Endothelial cell of umbilical vein (primary cell): ENCODE data around the gene POMC. TPM values are rescaled to one million over a fixed set of nuclear protein-coding genes. Genes with fewer than 3 reads are reported as not detected.

Experiments used
- BruUV-seq: library from RNA; stranded (reverse); fragments of 400-500 nt; replicated peaks from 2 replicates; lab custom pipeline; 2021; lab: Mats Ljungman, UMichigan
- CTCF ChIA-PET: fragments of 300-600, 350-600 bp; sonication (Branson Sonifier 250); formaldehyde crosslinking; loops from one replicate; lab custom pipeline; 2021; ENCODE audit warnings: antibody characterized with exemption, inconsistent platforms; lab: Charles Lee
- POLR2A ChIA-PET: fragments of 300-600, 350-600 bp; sonication (Branson Sonifier 250); formaldehyde crosslinking; loops from one replicate; lab custom pipeline; 2021; ENCODE audit warnings: antibody characterized with exemption, inconsistent platforms; lab: Charles Lee
- DNase-seq: peaks from one replicate; pipeline ENCODE4 v3.0.0-alpha.2; 2011; ENCODE audit warnings: low read depth, low spot score
- FAIRE-seq: peaks from 2 replicates; lab custom pipeline; 2011; peaks lifted over from hg19 to GRCh38; lab: Jason Lieb, UNC
- H2AFZ ChIP-seq: 2 replicates; pipeline ENCODE4 v1.6.0; 2012; ENCODE audit warnings: low read depth, low read length, control low read depth, inconsistent platforms
- H3K27ac ChIP-seq: 2 replicates; pipeline ENCODE4 v1.5.1; 2011; ENCODE audit warnings: low read depth, mild to moderate bottlenecking, control low read depth, low read length, moderate library complexity; ENCODE audit not compliant: insufficient read depth
- H3K27me3 ChIP-seq, 2 experiments: 2 replicates each; pipeline versions ENCODE4 v1.6.0 to v1.6.1; 2011; ENCODE audit warnings: low read length in 2 of 2, mixed read lengths in 1 of 2; ENCODE audit not compliant: control insufficient read depth in 2 of 2, insufficient read depth in 2 of 2
- H3K36me3 ChIP-seq, 2 experiments: 2 replicates in 1 of 2; 3 replicates in 1 of 2; pipeline ENCODE4 v1.5.1; 2011; ENCODE audit warnings: low read length in 2 of 2, mild to moderate bottlenecking in 1 of 2, moderate library complexity in 1 of 2; ENCODE audit not compliant: control insufficient read depth in 2 of 2, insufficient read depth in 2 of 2; ENCODE audit errors: extremely low read depth in 1 of 2
- H3K4me1 ChIP-seq: 3 replicates; pipeline ENCODE4 v1.5.1; 2011; ENCODE audit warnings: mild to moderate bottlenecking, low read length; ENCODE audit not compliant: control insufficient read depth, insufficient read depth; ENCODE audit errors: extremely low read depth
- H3K4me2 ChIP-seq: 2 replicates; pipeline ENCODE4 v1.6.1; 2011; ENCODE audit warnings: low read length, control low read depth, mixed read lengths; ENCODE audit not compliant: insufficient read depth
- H3K4me3 ChIP-seq, 3 experiments: fragments of 200-600 bp in 1 of 3; sonication (generic), shearing (Covaris generic) in 1 of 3; replicated peaks in 1 of 3; 2 replicates each; pipeline ENCODE4 v1.5.1; 2011 to 2016; ENCODE audit warnings: control low read depth in 3 of 3, low read length in 3 of 3, mild to moderate bottlenecking in 2 of 3, inconsistent platforms in 1 of 3, low read depth in 1 of 3, moderate library complexity in 1 of 3; ENCODE audit not compliant: insufficient read depth in 1 of 3
- H3K79me2 ChIP-seq: 2 replicates; pipeline ENCODE4 v1.6.0; 2012; ENCODE audit warnings: low read length, inconsistent platforms; ENCODE audit not compliant: control insufficient read depth, insufficient read depth
- H3K9ac ChIP-seq: replicated peaks from 2 replicates; pipeline ENCODE3; 2011; ENCODE audit warnings: low read length, control low read depth; ENCODE audit not compliant: insufficient read depth; ENCODE audit errors: extremely low read depth
- H3K9me1 ChIP-seq: replicated peaks from 3 replicates; pipeline ENCODE4 v1.6.0; 2011; ENCODE audit warnings: mild to moderate bottlenecking, low read length; ENCODE audit not compliant: control insufficient read depth, insufficient read depth; ENCODE audit errors: extremely low read depth
- H3K9me3 ChIP-seq: replicated peaks from 2 replicates; pipeline ENCODE4 v1.5.1; 2012; ENCODE audit warnings: low read length, inconsistent platforms; ENCODE audit not compliant: control insufficient read depth, insufficient read depth
- H4K20me1 ChIP-seq: replicated peaks from 2 replicates; pipeline ENCODE3; 2011; ENCODE audit warnings: mild to moderate bottlenecking, low read length; ENCODE audit not compliant: control insufficient read depth, insufficient read depth; ENCODE audit errors: extremely low read depth
- CTCF ChIP-seq, 2 donors: IDR thresholded peaks; 1 replicate in 1 of 2; 2 replicates in 1 of 2; pipeline ENCODE4 v1.5.1; 2011; ENCODE audit warnings: low read length in 2 of 2, mild to moderate bottlenecking in 2 of 2, moderate library complexity in 2 of 2, control low read depth in 1 of 2, inconsistent platforms in 1 of 2, low read depth in 1 of 2; ENCODE audit not compliant: insufficient read depth in 1 of 2; ENCODE audit errors: extremely low read depth in 1 of 2
- EZH2 ChIP-seq: IDR thresholded peaks from 2 replicates; pipeline ENCODE4 v1.6.1; 2012; ENCODE audit warnings: borderline replicate concordance, low read depth, mild to moderate bottlenecking, moderate library complexity, low read length, inconsistent platforms; ENCODE audit not compliant: severe bottlenecking
- FOS ChIP-seq: IDR thresholded peaks from 2 replicates; pipeline ENCODE4 v1.6.1; 2011; ENCODE audit warnings: mild to moderate bottlenecking, low read length, moderate library complexity, borderline replicate concordance; ENCODE audit not compliant: insufficient read depth
- GATA2 ChIP-seq: IDR thresholded peaks from 2 replicates; pipeline ENCODE4 v1.7.0; 2011; ENCODE audit warnings: low read depth, mild to moderate bottlenecking, moderate library complexity, mixed read lengths, low read length; ENCODE audit not compliant: insufficient read length, insufficient read depth
- JUN ChIP-seq: IDR thresholded peaks from 2 replicates; pipeline ENCODE4 v1.6.1; 2011; ENCODE audit warnings: borderline replicate concordance, low read depth; ENCODE audit not compliant: insufficient read length, insufficient read depth
- MYC ChIP-seq: IDR thresholded peaks from one replicate; pipeline ENCODE4 v1.6.1; 2011; ENCODE audit warnings: mild to moderate bottlenecking, low read depth, low read length
- POLR2A ChIP-seq: IDR thresholded peaks from 2 replicates; pipeline ENCODE4 v1.6.1; 2012; ENCODE audit warnings: low read depth, mild to moderate bottlenecking, control low read depth, low read length
- POLR2AphosphoS5 ChIP-seq: IDR thresholded peaks from 2 replicates; pipeline ENCODE4 v1.6.1; 2012; ENCODE audit warnings: low read depth, mild to moderate bottlenecking, control low read depth, low read length, moderate library complexity; ENCODE audit not compliant: insufficient read depth
- dilution Hi-C: fragments of 300-500 bp; cut with MboI; formaldehyde crosslinking; loops from one replicate; pipeline ENCODE4 v1.15.0; 2019; ENCODE audit warnings: low sequenced_read_pairs; ENCODE audit not compliant: extremely low pct_ligation_motif_present
- intact Hi-C: fragments of 100-400 bp; cut with micrococcal nuclease; formaldehyde crosslinking; loops from one replicate; pipeline ENCODE4 v1.10.0; 2022
- polyA plus RNA-seq, 4 experiments: library from polyadenylated mRNA; depleted of rRNA in 3 of 4; stranded (reverse) in 3 of 4; unstranded in 1 of 4; fragments of >200 nt; gene quantifications; 2 replicates each; pipeline versions ENCODE4 v1.2.1 to v1.2.3, GENCODE V29; 2011 to 2012; ENCODE audit warnings: missing spikeins in 1 of 4
- total RNA-seq: library from RNA; stranded (reverse); gene quantifications from 2 replicates; pipeline ENCODE4 v1.2.3, GENCODE V29; 2021
- TF ChIP-seq, protein P1 (sequence below): IDR thresholded peaks from 2 replicates; pipeline ENCODE4 v1.6.1; 2011; ENCODE audit not compliant: insufficient read depth, insufficient read length

Gene POMC
- total and polyA plus RNA-seq, 2 donors (not counting 3 experiments of a cell fraction or from before 2014, with no cell fraction given) = 2.4 to 2.7 TPM

DNA sequence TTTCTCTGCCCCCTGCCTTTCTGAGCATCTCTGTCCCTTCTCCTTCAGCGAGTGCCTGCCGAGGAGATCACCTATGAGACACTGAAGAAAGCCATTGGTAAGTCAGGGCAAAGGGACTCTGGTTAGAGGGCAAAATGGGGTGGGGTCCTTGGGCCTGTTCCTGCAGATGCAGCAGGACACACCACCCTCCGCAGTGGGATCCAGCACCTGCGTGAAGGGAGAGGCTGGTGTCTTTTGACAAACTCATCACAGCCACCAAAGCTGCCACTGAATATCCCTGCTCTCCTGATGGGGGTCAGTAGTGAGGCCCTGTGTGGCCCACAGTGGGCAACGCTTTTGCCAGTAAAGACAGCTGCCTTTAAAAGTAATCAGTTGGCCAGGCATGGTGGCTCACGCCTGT, 18.7 kb downstream of the POMC start:
- no peak overlapping the region for H3K4me2 ChIP-seq
- no peaks in the 10 kb centered on the region for H3K9me3 ChIP-seq
- no peaks in the 10 kb centered on the region for H3K9me1 ChIP-seq
- dilution Hi-C loops = no loop called here
- H3K9ac ChIP-seq = no peak overlapping the region
- no peak overlapping the region for H3K27ac ChIP-seq
- ChIA-PET POLR2A (no interaction called here), CTCF (interaction anchor here (1.4 kb wide), 1 partner anchor 20 kb away, joined by 5 read pairs; no protein-coding TSS in a partner anchor)
- no peaks in the 10 kb centered on the region for H3K4me1 ChIP-seq
- DNase-seq = no peak
- no peaks in the 10 kb centered on the region for H3K36me3 ChIP-seq
- H3K79me2 ChIP-seq = no peaks in the 10 kb centered on the region
- no peaks in the 10 kb centered on the region for H4K20me1 ChIP-seq
- no peak for FAIRE-seq
- H3K27me3 ChIP-seq = no peaks in the 10 kb centered on the region
- H2AFZ ChIP-seq = no peak overlapping the region
- no TSS peak for BruUV-seq
- TF ChIP-seq GATA2 = no peak
- TF ChIP-seq JUN = no peak
- TF ChIP-seq CTCF (IDR thresholded peaks at IDR 0.05; ENCODE audit: extremely low read depth in 1 of 2, insufficient read depth in 1 of 2, low read depth in 1 of 2, low read length in 2 of 2) = no peak
- TF ChIP-seq POLR2A = no peak
- no peak for TF ChIP-seq POLR2AphosphoS5
- TF ChIP-seq, protein P1, sequence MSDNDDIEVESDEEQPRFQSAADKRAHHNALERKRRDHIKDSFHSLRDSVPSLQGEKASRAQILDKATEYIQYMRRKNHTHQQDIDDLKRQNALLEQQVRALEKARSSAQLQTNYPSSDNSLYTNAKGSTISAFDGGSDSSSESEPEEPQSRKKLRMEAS = no peak
- TF ChIP-seq FOS = no peak
- no peak for TF ChIP-seq EZH2
- no peak for TF ChIP-seq MYC
- H3K4me3 ChIP-seq = no peak overlapping the region
- intact Hi-C loops = no loop called here
